ENCODE measurements around the gene KLRC1. TPM values are rescaled to one million over a fixed set of nuclear protein-coding genes. Genes with fewer than 3 reads are reported as not detected.
"Not testable (repeated sequence)": the region's sequence is repeated elsewhere in the genome, so short reads cannot be mapped to it uniquely, and the experiment has no call there.

Gene KLRC1
- total and polyA plus RNA-seq, 9 donors: 0.17 to 0.73 (median 0.52) TPM; not detected in 2

GRCh38 chr12:10398168-10398567 lies 55.0 kb downstream of the KLRC1 start:
- DNase-seq: no peak
- Histone ChIP-seq H3K9me3 (no peaks in the 10 kb centered on the region), H3K4me1 (ENCODE audit: insufficient read depth) (no peaks in the 10 kb centered on the region), H3K36me3 (no peaks in the 10 kb centered on the region), H3K27ac (no peak overlapping the region), H3K27me3 (no peaks in the 10 kb centered on the region), H3K4me3 (no peak overlapping the region)
- intact Hi-C loops (cut with DNase I): no loop called here
- 87 to 93% (median 92%) methylated on average over 2 of the region's 2 CpGs for WGBS, 3 donors
- TF ChIP-seq EP300 (IDR thresholded peaks at IDR 0.05) (no peak), CTCF (IDR thresholded peaks at IDR 0.05) (no peak), POLR2A (IDR thresholded peaks at IDR 0.05) (no peak)

- no peak overlapping the region for H3K27ac ChIP-seq
- DNase-seq: no peak
- intact Hi-C loops (cut with DNase I): no loop called here
- no peak for TF ChIP-seq POLR2A (IDR thresholded peaks at IDR 0.05)
- no peak for TF ChIP-seq EP300 (IDR thresholded peaks at IDR 0.05)
- TF ChIP-seq CTCF (IDR thresholded peaks at IDR 0.05): no peak
- no peak overlapping the region for H3K4me3 ChIP-seq
- H3K27me3 ChIP-seq: no peaks in the 10 kb centered on the region
- H3K4me1 ChIP-seq (ENCODE audit: insufficient read depth): no peaks in the 10 kb centered on the region
- H3K36me3 ChIP-seq: no peaks in the 10 kb centered on the region
- H3K9me3 ChIP-seq: no peaks in the 10 kb centered on the region
- 47 to 76% (median 61%) methylated on average over 2 of the region's 2 CpGs for WGBS, 3 donors
Measured at GRCh38 chr12:10397296-10397695, 55.9 kb downstream of the KLRC1 start.

GRCh38 chr12:10396176-10396575 lies 57.0 kb downstream of the KLRC1 start:
- not testable (repeated sequence) for H3K9me3 ChIP-seq

More at GRCh38 chr12:10396176-10396575, 57.0 kb downstream of the KLRC1 start:
- DNase-seq; H3K27ac ChIP-seq; intact Hi-C loops (cut with DNase I); H3K27me3 ChIP-seq; H3K4me3 ChIP-seq; H3K36me3 ChIP-seq; H3K4me1 ChIP-seq (ENCODE audit: insufficient read depth): not testable (repeated sequence)
- WGBS, 3 donors: 63 to 75% (median 70%) methylated on average over 15 of the region's 15 CpGs

Other genes with a start within 250 kb of the KLRC1 start
- 100 to 1,000 TPM in 2 of 7 donors, 10 to 100 TPM in 5; 53.1 to 139 (median 96.1) TPM for gene GABARAPL1, start 240.5 kb downstream of the KLRC1 start, total RNA-seq
- 100 to 1,000 TPM in 1 of 2 donors, 10 to 100 TPM in 1; 58.7 to 186 TPM for gene GABARAPL1, start 240.5 kb downstream of the KLRC1 start, polyA plus RNA-seq
- gene KLRD1, start 145.5 kb downstream of the KLRC1 start, total RNA-seq: 1 to 10 TPM in 4 of 7 donors, under 1 TPM in 3; 0.33 to 1.8 (median 1.2) TPM
- gene KLRD1, start 145.5 kb downstream of the KLRC1 start, polyA plus RNA-seq: 1 to 10 TPM in 1 of 2 donors, under 1 TPM in 1; 0.12 to 3.8 TPM
- 1 to 10 TPM in 2 of 7 donors, under 1 TPM in 5; 0.12 to 2.1 (median 0.35) TPM for gene KLRK1, start 63.3 kb downstream of the KLRC1 start, total RNA-seq
- gene KLRK1, start 63.3 kb downstream of the KLRC1 start, polyA plus RNA-seq: 1 to 10 TPM in 1 of 2 donors, under 1 TPM in 1; 0.54 to 6.3 TPM
- gene KLRC4, start 43.6 kb downstream of the KLRC1 start, total RNA-seq: under 1 TPM in 1 of 7 donors, not detected in 6; 0.60 TPM
- gene KLRC4, start 43.6 kb downstream of the KLRC1 start, polyA plus RNA-seq: under 1 TPM in 1 of 2 donors, not detected in 1; 0.30 TPM
- gene KLRC3, start 32.8 kb downstream of the KLRC1 start, total RNA-seq: under 1 TPM in 2 of 7 donors, not detected in 5; 0.58 to 0.72 TPM
- gene KLRC3, start 32.8 kb downstream of the KLRC1 start, polyA plus RNA-seq: under 1 TPM; 0.19 to 0.90 TPM
- gene KLRC2, start 17.4 kb downstream of the KLRC1 start, total RNA-seq: 1 to 10 TPM in 2 of 7 donors, under 1 TPM in 3, not detected in 2; 0.23 to 2.6 (median 0.57) TPM
- under 1 TPM; 0.15 to 0.28 TPM for gene KLRC2, start 17.4 kb downstream of the KLRC1 start, polyA plus RNA-seq
- gene EIF2S3B, start 52.5 kb upstream of the KLRC1 start, total RNA-seq: 1 to 10 TPM in 4 of 7 donors, under 1 TPM in 3; 0.23 to 4.5 (median 1.1) TPM
- gene EIF2S3B, start 52.5 kb upstream of the KLRC1 start, polyA plus RNA-seq: 1 to 10 TPM in 1 of 2 donors, under 1 TPM in 1; 0.46 to 1.5 TPM
- gene MAGOHB, start 160.2 kb upstream of the KLRC1 start, total RNA-seq: 10 to 100 TPM in 6 of 7 donors, 1 to 10 TPM in 1; 8.5 to 25.9 (median 19.1) TPM
- gene MAGOHB, start 160.2 kb upstream of the KLRC1 start, polyA plus RNA-seq: 10 to 100 TPM; 14.1 to 20.4 TPM
- gene STYK1, start 220.7 kb upstream of the KLRC1 start, total RNA-seq: 1 to 10 TPM in 1 of 7 donors, under 1 TPM in 4, not detected in 2; 0.12 to 1.3 (median 0.33) TPM
- under 1 TPM; 0.07 to 0.70 TPM for gene STYK1, start 220.7 kb upstream of the KLRC1 start, polyA plus RNA-seq

Measured in ovary (tissue), 9 donors.